SKM-1 (cell line): ENCODE measurements around the gene B4GALT1.

Experiments
- DNase-seq: peaks from one replicate; lab custom pipeline; 2025; ENCODE audit not compliant: unreplicated experiment; lab: John Stamatoyannopoulos, UW

The B4GALT1 gene

GRCh38 chr9:33140401-33141360 is 26.5 kb downstream of the B4GALT1 start:
- DNase-seq = no peak

DNA sequence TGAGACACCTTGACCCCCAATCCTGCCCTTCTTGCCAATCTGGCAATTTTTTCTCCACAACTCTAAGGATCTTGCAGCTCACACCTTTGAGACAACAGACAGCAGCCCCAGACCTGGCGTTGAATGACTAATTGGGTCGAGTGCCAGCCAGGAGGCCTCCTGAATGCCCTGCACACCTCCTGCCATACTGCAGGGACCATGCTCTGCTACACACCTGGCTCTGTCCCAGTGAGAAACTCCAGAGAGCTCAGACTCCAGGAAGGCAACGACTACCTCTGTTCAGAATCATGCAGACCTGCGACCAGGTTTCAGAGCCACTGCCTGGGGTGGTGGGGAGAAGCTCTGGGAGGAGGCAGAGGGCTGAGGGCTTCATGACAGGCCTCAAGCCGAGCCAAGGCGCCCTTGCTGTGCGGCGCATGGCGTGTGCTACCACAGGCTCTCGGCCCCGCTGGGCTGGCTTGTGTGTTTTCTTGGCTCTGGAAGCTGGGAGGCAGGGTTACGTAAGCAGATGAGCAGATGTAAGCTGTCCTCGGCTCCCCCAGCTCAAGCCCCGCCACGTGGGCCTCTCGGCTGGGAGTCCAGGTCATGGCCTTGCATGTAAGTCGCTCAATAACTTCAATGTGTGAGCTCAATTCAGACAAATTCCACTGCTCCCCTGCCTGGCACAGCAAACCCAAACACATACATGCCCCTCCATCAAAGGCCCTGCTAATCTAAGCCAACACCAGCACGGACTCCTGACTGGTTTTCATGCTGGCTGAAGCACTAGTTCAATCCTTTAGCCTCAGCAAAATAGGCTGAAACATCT is 27.5 kb downstream of the B4GALT1 start:
- no peak for DNase-seq

- DNase-seq = no peak
Measured at GRCh38 chr9:33138768-33139167, 28.4 kb downstream of the B4GALT1 start.

DNA sequence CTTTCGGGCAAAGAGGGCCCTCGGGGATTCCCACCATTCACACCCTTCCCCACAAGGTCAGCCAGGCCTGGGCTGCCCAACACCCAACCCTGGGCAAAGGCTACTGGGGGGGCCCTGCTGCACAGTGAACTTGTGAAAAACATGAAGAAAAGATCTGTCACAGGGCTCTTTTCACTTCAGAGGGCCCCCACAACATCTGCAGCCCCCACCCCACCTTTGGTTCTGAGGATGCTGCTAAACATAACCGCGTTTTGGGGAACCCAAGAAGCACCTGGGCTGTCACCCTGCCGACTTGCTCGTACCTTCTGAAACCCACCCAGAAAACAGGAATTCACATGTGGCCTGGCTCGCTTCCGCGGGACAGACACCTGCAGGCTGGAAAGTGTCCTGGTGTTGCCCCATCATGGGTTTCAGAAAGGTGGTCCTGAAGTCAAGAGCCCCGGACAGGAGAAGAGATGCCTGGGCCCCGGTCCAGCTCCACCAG is 29.3 kb downstream of the B4GALT1 start:
- DNase-seq = no peak

DNA sequence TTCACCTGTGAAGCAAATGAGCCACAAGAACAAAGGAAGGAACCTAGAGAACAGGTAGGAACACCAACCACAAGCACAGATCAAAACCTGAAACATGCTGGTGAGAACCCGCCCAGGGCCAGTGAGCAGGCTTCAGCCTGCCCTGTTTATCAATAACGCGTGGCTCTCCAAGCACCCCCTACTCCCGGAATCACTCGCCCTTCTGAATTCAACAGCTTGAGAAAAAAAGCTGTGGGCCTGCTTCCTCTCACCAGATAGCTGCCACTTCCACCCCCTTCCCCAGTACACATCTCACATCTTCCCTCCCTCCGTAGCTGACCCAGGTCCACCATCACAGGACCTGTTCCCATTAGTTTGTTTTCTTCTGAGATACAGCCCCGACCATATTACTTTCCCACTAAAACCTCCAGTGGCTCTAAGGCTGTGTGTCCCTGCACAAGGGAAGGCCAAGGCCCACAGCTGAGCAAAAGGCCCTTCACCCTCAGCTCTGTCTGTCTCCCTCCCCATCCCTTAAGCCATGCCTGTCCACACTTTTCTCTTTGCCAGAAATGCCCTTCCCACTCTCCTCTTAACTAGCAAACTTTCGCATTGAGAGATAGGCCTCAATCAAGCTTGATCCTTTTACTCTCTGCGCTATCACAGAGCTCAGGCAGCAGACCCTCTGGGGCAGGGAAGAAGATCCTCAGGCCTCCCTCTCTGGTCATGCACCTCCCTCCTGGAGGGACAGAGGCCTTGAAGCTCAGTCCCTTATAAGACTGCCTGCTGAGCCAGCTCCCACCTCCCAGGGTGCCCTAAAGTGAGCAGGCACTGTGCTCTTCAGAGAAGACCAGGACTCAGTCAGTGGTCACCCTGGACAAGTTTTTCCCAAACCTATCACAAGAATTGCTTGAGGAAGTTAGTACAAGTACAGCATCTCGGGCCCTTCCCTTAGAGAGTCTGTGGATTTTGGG is 30.1 kb downstream of the B4GALT1 start:
- no peak for DNase-seq

GRCh38 chr9:33135470-33135958 is 31.6 kb downstream of the B4GALT1 start:
- DNase-seq = no peak

- no peak for DNase-seq
Measured at GRCh38 chr9:33135031-33135461, 32.1 kb downstream of the B4GALT1 start.

- DNase-seq = no peak
Measured at GRCh38 chr9:33133186-33133585, 34.0 kb downstream of the B4GALT1 start.

DNA sequence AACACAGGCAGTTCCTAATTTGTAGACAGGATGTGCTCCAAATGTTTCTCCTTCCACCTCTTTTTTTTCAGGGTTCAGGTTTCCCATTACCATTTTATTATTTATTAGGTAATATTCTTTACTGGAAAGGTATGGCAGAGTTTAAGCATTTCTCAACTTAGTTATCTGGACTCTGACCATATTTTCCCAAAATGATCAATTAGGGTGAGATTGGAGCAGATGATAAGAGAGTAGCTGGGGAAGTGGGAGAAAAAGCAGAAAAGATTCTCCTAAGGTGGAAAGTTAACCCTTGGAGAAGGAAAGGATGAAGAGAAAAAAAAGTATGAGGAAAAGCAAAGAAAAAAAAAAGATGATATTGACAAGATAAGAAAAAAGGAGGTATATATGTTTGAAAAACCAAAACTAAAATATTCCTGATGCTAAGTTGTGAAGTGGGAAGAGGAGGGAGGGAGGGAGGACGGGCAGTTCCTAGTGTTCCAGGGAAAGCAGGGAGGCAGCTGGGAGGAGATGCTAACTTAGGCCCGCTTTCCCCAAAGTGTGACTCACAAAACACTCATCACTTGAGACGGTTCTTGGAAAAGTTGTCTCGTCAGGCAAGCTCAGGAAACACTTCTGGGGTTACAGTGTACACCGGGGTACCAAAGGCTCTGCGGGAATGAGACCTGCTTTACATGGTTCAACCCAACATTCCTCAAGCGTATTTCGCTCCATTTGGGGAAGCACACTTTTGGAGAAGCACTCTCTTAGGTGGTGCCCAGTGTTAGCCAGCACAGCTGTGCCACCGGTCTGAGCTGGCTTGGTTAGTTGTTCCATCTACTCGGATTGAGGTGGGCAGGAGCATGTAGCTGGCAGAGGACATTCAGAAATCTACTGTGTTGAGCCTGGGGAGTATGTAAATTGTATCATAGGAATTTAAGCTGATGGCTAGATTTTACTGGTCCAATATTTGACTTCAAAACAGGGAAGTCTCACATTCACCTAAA is 35.1 kb downstream of the B4GALT1 start:
- DNase-seq = no peak

DNA sequence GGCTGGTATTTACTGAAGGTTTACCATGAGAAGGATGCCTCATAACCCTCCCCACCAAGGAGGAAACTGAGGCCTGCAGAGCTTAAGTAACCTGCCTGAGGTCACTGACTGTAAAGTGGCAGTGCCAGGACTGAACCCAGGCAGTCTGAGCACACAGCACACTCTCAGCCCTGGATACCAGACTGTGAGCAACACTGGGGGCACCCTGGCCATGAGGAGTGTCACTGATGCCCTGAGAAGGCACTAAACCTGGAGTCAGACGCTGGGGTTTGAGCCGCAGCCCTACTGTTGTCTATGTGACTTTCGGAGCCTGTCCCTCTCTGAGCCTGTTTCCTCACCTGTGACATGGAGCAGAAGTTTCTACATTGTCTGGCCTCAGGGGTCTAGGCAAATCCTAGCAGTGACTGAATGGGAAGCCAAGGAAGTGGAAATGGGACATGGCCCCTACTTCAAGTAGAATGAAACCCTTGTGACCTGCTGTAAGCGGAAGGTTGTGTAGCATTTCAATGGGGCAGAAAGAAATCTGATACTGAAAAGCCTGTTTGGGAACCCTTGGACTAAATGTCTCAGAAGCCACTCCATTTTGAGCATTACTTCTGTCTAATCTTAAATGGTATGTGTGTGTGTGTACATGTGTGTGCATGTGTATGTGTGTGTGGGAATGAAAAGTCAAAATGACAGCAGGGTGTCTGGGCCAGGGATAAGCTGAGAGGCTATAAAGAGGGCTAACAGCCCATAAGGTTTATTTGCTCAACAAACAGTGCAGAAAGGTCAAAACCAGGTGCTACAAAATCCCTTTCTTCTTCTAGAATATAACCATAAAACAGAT is 36.0 kb downstream of the B4GALT1 start:
- DNase-seq = no peak

DNA sequence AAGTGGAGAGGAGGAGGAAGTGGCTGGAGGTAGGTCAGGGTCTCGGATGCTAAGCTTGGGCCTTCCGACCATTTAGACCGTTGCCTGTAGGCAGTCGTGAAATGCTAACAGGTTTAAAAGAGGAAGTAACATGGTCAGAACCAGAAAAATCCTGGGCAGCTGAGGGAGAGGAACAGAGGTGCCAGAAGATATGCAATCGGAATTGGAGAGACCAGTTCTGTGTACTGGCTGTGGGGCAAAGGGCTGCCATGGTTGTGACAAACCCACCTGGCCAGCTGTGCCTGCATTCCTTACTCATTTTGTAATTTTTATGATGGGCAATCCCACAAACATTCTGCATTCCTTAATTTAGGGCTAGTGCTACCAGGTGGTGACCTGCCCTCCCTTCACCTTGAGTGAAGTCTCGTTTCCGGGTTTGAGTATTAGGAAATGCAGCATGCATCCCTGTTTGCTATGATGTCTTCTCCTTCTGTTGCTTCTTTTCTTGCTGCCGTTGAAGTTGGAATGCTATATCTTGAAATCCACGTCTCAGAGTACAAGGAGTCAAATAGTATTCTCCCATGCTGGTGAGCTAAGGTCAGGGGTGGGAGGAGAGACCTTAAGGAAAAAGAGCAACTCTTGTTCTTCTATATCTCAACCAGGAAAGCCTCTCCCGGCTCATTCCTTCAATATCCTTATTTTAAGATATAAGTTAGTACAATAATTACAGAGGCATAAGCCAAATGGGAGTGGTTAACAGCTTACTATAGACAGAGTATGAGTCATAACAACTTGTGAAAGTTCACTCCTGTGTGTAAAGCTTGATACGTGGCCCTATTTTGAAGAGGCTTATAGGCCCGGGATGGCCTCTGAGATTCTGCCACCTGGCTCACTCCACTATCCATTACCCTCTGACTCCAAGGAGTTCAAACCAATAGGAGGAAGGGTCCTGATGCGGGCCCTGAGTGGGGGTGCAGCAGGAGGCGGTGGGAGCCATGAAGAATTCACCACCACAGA is 37.0 kb downstream of the B4GALT1 start:
- DNase-seq = no peak

GRCh38 chr9:33129251-33129885 is 37.8 kb downstream of the B4GALT1 start:
- no peak for DNase-seq

DNA sequence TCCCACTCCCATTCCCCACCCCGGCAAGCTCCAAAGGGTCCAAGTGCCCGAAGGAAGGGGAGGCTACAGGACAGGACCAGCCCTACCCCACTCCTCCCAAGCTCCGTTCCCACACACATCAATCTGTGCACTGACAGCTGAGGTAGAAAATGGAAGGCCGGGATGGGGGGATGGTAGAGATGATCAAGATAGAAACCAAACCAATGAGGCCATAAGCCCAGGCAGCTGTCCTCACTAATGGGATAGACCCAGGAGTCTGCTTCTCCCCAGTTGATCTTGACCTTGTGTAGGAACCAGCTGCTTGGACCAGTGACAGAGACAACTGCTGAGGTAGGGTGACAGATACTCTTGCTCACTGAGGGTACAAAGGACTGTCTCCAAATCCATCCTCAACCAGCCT is 38.6 kb downstream of the B4GALT1 start:
- no peak for DNase-seq

GRCh38 chr9:33127881-33128280 is 39.3 kb downstream of the B4GALT1 start:
- no peak for DNase-seq

- no peak for DNase-seq
Measured at GRCh38 chr9:33125871-33126823, 41.0 kb downstream of the B4GALT1 start.

GRCh38 chr9:33125461-33125860 is 41.7 kb downstream of the B4GALT1 start:
- no peak for DNase-seq
